Neural cell (in vitro differentiated cells): ENCODE results near the gene PPP1R8.

Experiments
- CTCF ChIP-seq: fragments of 450-650 bp; IDR thresholded peaks from 2 replicates; pipeline ENCODE4 v1.5.1; 2014; ENCODE audit warnings: antibody characterized with exemption, mild to moderate bottlenecking, moderate library complexity; ENCODE audit not compliant: poor library complexity, severe bottlenecking
- EP300 ChIP-seq: fragments of 450-650 bp; conservative IDR thresholded peaks from 2 replicates; pipeline ENCODE4 v1.6.1; 2014; ENCODE audit warnings: antibody characterized with exemption, mild to moderate bottlenecking, moderate library complexity; ENCODE audit not compliant: poor library complexity, severe bottlenecking

- TF ChIP-seq CTCF (no peak), EP300 (no peak)
Observed at GRCh38 chr1:27862004-27862403, 31.4 kb downstream of the PPP1R8 start.
